KMS-11 (cell line): ENCODE data around the gene SPON2.

Experiments
- H2AFZ ChIP-seq: fragments of 200-600 bp; sonication (generic); 2 replicates; pipeline ENCODE4 v1.6.1; 2016; ENCODE audit warnings: antibody characterized with exemption, mixed run types, low read depth
- H3K27ac ChIP-seq: fragments of 200-600 bp; sonication (generic); 2 replicates; pipeline ENCODE4 v1.6.1; 2016; ENCODE audit warnings: mild to moderate bottlenecking, mixed run types
- H3K27me3 ChIP-seq: fragments of 200-600 bp; sonication (generic); 2 replicates; pipeline ENCODE4 v1.6.1; 2017; ENCODE audit warnings: mild to moderate bottlenecking, low read depth, mixed run types, moderate library complexity; ENCODE audit not compliant: insufficient read depth
- H3K36me3 ChIP-seq: fragments of 200-600 bp; sonication (generic); 2 replicates; pipeline ENCODE4 v1.6.1; 2017; ENCODE audit warnings: mild to moderate bottlenecking, mixed run types; ENCODE audit not compliant: insufficient read depth
- H3K4me1 ChIP-seq: fragments of 200-600 bp; sonication (generic); 2 replicates; pipeline ENCODE4 v1.6.1; 2016; ENCODE audit warnings: mild to moderate bottlenecking, low read depth, mixed run types; ENCODE audit not compliant: poor library complexity, severe bottlenecking
- H3K4me2 ChIP-seq: fragments of 200-600 bp; sonication (generic); 2 replicates; pipeline ENCODE4 v1.7.0; 2016; ENCODE audit warnings: mild to moderate bottlenecking, mixed run types
- H3K4me3 ChIP-seq: fragments of 200-600 bp; sonication (generic); IDR thresholded peaks from 2 replicates; pipeline ENCODE4 v1.6.1; 2017; ENCODE audit warnings: low read depth, low read length, mixed read lengths; ENCODE audit not compliant: insufficient read depth
- H3K79me2 ChIP-seq: fragments of 200-600 bp; sonication (generic); 2 replicates; pipeline ENCODE4 v1.6.1; 2016; ENCODE audit warnings: low read depth, mixed run types; ENCODE audit not compliant: insufficient read depth
- H3K9ac ChIP-seq: fragments of 200-600 bp; sonication (generic); 2 replicates; pipeline ENCODE4 v1.6.1; 2016; ENCODE audit warnings: mild to moderate bottlenecking, mixed run types
- H4K20me1 ChIP-seq: fragments of 200-600 bp; sonication (generic); 2 replicates; pipeline ENCODE4 v1.6.1; 2016; ENCODE audit warnings: mild to moderate bottlenecking, mixed run types; ENCODE audit not compliant: insufficient read depth
- CTCF ChIP-seq: fragments of 200-600 bp; sonication (generic); conservative IDR thresholded peaks from 2 replicates; pipeline ENCODE4 v1.6.1; 2017; ENCODE audit warnings: low read depth, mild to moderate bottlenecking, antibody characterized with exemption, low read length, moderate library complexity, mixed read lengths

SPON2 gene

GRCh38 chr4:1156069-1156468 lies 16.3 kb downstream of the SPON2 start:
- Histone ChIP-seq H3K79me2 (no peaks in the 10 kb centered on the region), H4K20me1 (no peaks in the 10 kb centered on the region), H3K4me1 (no peaks in the 10 kb centered on the region), H3K27ac (no peak overlapping the region), H3K4me3 (no peak overlapping the region), H3K36me3 (no peaks in the 10 kb centered on the region), H3K27me3 (0 out of 2 replicates have a peak, but pooled peaks cover 10% of the 10 kb centered on the region), H2AFZ (no peak overlapping the region), H3K4me2 (no peak overlapping the region), H3K9ac (no peak overlapping the region)
- TF ChIP-seq CTCF = no peak

GRCh38 chr4:1155314-1155713 lies 17.1 kb downstream of the SPON2 start:
- H3K4me3 ChIP-seq = no peak overlapping the region
- 0 out of 2 replicates have a peak, but pooled peaks cover 10% of the 10 kb centered on the region for H3K27me3 ChIP-seq
- TF ChIP-seq CTCF = no peak
- H3K4me1 ChIP-seq = no peaks in the 10 kb centered on the region
- no peak overlapping the region for H2AFZ ChIP-seq
- H3K79me2 ChIP-seq = no peaks in the 10 kb centered on the region
- H3K36me3 ChIP-seq = no peaks in the 10 kb centered on the region
- no peak overlapping the region for H3K9ac ChIP-seq
- H3K4me2 ChIP-seq = no peak overlapping the region
- no peaks in the 10 kb centered on the region for H4K20me1 ChIP-seq
- no peak overlapping the region for H3K27ac ChIP-seq

GRCh38 chr4:1154523-1155182 lies 17.7 kb downstream of the SPON2 start:
- 0 out of 2 replicates have a peak, but pooled peaks cover 10% of the 10 kb centered on the region for H3K27me3 ChIP-seq
- no peaks in the 10 kb centered on the region for H4K20me1 ChIP-seq
- no peak overlapping the region for H2AFZ ChIP-seq
- no peak for TF ChIP-seq CTCF
- H3K9ac ChIP-seq = no peak overlapping the region
- no peaks in the 10 kb centered on the region for H3K4me1 ChIP-seq
- no peak overlapping the region for H3K27ac ChIP-seq
- no peak overlapping the region for H3K4me2 ChIP-seq
- no peak overlapping the region for H3K4me3 ChIP-seq
- H3K79me2 ChIP-seq = no peaks in the 10 kb centered on the region
- H3K36me3 ChIP-seq = no peaks in the 10 kb centered on the region

- H3K4me3 ChIP-seq = no peak overlapping the region
- 0 out of 2 replicates have a peak, but pooled peaks cover 10% of the 10 kb centered on the region for H3K27me3 ChIP-seq
- no peaks in the 10 kb centered on the region for H3K79me2 ChIP-seq
- H3K4me2 ChIP-seq = no peak overlapping the region
- TF ChIP-seq CTCF = no peak
- no peaks in the 10 kb centered on the region for H4K20me1 ChIP-seq
- no peak overlapping the region for H2AFZ ChIP-seq
- no peaks in the 10 kb centered on the region for H3K4me1 ChIP-seq
- no peak overlapping the region for H3K9ac ChIP-seq
- H3K36me3 ChIP-seq = no peaks in the 10 kb centered on the region
- H3K27ac ChIP-seq = no peak overlapping the region
Measured at GRCh38 chr4:1154126-1154522, 18.3 kb downstream of the SPON2 start.
